T1000 (cell line): ENCODE results near the gene FOXB2.
"Not testable (repeated sequence)": the region's sequence is repeated elsewhere in the genome, so short reads cannot be mapped to it uniquely, and the experiment has no call there.

ENCODE experiments used
- DNase-seq: peaks from one replicate; lab custom pipeline; 2025; ENCODE audit warnings: mixed read lengths; lab: John Stamatoyannopoulos, UW

The FOXB2 gene

DNA sequence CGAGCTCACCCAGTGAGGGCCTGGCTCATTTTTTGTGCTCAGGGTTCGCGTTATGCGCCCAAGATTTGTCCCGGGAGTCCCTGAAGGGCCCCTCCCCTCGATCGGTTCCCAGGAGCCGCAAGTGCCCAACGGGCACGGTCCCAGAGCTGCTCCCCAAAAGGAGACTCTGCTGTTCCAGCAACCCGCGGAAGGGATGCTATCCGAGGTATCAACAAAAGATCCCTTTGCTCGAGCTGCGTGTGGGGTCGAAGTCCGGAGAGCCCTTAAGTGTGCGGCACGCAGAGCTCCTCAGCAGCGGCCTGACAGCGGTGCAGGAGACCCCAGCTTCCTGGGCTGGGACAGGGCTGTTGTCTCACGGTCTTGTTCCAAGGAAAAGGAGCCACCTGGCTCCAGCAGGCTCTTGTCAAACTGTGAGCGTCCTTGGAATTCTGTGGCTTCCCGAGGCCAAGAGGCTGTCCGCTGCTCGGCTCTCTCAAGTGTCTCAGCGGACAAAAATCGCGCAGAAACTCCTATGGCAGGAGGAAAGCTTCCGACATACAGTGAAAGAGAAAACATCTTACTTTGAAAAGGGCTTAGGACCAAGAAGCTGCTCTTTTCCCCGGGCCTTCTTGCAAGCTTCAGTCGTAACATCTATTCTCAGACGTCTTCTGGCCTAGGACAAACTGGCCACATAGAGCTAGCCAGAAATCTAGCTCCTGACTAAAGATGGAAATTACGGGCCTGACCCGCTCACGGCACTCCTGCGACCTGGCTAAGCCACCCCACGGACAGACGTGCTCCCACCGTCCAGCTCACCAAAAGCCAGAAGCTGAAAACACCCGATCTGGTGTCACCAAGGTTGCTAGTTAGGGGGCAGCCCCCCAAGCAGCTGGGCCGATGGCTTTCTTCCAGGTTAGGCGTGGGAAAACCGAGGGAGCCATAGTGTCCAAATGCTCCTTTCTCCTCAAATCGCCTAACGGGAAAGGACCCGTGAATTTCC is 2.6 kb upstream of the FOXB2 start:
- DNase-seq: no peak

DNA sequence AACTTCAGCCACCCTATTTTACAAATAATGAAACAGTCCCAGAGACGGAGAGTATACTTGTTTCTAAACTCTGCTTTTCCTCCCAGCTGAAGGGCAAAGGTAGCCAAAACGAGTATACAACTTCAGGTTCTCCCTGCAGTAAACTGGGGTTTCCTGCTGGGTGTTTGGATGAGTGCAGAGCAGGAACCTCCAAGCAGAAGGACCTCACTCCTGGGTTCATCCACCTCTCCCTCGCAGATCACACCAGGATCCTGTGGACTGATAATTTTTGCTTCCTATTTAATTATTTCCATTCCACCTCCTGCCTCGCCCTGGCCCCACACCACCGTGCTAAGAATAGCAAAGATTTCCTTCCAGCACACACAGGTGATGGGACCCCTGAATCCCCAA is 2.0 kb upstream of the FOXB2 start:
- DNase-seq: no peak

DNA sequence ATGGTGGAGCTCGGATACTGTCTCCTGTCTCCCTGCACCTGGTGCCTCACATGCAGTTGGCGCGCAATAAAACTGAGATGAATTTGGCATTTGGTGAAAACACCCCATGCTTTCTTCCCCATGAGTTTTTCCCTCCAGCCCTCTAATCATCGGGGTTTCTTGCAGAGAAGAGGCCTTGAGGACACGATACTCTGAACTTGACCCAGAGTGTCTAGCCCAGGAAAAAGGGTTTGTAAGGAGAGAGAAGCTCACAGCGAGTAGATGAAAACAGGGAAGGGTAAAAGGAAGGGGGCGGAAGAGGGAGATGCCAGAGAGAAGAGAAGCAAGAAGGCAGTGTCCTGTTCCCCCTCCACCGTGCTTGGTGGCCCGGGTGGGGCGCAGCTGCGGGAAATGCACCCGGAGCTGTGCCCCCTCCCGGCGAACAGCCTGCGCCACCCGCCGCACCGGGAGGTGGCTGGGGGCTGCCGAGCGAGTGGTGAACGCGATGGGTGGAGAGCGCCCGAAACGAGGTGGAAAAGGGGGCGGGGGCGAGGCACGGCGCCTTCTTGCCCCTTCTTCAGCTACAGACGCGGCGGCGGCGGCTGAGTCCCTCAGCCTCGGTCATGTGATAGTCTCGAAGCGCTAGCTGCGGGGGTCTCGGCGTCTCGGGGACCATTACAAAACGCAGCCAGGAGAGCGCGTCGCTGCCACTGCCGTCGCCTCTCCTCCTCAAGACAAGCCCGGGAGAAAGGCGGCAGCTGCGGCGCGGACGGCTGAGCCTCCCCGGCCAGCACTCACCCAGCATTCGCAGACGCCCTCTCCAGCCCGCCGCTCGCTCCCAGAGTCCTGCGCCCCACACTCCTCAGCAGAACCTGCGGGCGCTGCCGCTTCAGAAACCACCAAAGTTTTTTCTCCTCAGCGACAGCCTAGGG is 1.1 kb upstream of the FOXB2 start:
- no peak for DNase-seq

DNA sequence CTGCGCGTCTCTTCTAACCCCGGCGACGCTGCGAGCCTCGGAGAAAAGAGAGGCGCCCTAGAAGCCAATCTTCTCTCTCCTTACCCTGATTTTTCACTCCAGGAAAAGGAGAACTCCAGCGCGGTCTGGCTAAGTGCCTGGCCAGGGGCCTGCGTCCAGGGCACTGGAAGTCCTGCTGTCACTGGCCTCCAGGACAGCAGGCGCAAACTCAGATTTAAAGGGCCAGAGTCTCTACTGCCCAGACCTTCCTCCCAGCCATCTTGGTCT is 553 bp upstream of the FOXB2 start:
- DNase-seq: no peak

DNA sequence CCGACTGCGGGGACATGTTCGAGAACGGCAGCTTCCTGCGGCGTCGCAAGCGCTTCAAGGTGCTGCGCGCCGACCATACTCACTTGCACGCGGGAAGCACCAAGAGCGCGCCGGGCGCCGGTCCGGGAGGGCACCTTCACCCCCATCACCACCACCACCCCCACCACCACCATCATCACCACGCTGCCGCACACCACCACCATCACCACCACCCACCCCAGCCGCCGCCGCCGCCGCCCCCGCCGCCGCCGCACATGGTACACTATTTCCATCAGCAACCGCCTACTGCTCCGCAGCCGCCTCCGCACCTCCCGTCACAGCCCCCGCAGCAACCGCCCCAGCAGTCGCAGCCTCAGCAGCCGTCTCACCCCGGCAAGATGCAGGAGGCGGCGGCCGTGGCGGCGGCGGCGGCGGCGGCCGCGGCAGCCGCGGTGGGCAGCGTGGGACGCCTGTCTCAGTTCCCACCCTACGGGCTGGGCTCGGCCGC is 514 bp downstream of the FOXB2 start:
- DNase-seq: no peak

DNA sequence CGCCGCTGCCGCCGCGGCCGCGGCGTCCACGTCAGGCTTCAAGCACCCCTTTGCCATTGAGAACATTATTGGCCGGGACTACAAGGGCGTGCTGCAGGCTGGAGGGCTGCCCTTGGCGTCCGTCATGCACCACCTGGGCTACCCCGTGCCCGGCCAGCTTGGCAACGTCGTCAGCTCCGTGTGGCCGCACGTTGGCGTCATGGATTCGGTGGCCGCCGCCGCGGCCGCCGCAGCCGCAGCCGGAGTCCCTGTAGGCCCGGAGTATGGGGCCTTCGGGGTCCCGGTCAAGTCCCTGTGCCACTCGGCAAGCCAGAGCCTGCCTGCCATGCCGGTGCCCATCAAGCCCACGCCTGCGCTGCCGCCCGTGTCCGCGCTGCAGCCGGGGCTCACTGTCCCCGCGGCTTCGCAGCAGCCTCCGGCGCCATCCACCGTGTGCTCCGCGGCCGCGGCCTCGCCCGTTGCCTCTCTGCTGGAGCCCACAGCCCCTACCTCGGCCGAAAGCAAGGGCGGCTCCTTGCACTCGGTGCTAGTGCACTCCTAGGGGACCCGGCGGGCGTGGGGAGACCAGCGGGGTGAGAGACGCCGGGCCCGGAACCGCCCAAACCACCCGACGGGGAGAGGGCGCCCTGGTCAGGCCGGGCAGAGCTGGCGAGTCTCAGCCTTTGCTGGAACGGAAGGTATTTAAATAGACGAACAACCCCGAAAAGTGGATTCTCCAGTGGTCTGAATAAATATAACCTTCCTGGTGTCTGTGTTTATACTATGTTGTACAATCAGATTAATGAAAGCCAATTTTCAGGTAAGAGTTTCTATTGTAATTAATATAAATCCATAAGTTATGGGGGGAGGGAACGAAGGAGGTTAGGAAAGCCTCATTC is 1.2 kb downstream of the FOXB2 start:
- DNase-seq: no peak

DNA sequence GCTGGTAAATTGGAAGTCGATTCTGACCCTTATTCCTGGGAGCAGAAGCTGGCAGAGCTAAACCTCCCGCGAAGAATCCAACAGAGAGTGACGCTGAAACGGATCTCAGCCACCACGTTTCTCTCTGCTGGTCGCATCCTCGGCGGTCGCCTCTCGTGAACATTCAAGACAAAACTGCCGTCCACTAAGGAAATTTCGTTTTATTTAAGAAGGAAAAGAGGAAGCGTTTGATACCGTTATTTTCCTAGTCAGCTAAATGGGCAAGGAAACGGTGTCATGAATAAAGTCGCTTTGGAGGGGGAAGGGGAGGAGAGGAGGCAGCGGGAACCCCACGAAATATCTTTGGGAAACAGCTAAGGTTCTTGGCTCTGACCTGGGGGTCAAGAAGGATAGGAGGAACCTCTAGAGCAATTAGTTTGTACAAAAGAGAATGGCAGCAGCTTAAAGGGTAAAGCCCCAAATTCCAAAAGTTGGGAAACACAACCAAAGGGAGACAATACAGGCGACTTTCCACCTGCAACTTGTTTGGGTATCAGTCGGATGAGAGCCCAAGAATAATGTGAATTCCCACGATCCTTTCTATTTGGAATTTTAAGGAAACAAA is 1.9 kb downstream of the FOXB2 start:
- DNase-seq: no peak

DNA sequence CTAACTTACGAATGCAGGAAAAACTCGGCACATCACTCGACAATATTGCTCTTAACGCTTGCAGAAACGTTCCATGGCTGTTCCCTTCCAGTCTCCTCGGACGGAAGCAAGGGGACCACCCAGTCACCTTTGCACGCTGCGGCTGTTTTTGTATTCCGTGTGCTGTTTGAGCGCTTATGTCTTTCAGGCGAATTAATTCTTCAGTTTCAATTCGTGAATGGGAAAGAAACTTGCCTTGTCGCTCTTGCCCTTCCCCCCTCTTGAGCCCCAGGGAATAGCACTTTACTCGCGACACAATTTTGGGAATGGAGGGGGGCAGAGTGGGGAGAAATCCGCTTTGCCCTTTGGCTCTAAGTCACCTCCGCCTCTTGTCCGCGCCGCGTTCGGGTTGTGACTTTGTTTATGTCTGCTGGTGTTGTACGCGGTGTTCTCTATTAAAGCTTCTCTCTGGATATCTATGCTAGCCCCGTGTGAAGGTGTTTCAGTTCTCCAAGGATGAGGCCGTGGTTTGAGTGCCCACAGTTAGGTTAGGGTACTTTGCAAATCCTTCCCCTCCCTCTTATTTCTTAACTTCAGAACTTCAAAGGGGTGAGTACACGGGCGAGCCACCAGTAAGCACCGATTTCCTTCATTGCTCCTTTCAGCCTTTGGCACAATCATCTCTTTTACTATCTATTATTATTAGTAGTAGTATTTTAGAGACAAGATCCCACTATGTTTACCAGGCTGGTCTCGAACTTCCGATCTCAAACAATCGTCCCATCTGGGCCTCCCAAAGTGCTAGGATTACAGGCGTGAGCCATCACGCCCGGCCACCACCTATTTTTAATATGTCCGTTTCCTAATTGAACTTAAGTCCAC is 2.7 kb downstream of the FOXB2 start:
- no peak for DNase-seq

DNA sequence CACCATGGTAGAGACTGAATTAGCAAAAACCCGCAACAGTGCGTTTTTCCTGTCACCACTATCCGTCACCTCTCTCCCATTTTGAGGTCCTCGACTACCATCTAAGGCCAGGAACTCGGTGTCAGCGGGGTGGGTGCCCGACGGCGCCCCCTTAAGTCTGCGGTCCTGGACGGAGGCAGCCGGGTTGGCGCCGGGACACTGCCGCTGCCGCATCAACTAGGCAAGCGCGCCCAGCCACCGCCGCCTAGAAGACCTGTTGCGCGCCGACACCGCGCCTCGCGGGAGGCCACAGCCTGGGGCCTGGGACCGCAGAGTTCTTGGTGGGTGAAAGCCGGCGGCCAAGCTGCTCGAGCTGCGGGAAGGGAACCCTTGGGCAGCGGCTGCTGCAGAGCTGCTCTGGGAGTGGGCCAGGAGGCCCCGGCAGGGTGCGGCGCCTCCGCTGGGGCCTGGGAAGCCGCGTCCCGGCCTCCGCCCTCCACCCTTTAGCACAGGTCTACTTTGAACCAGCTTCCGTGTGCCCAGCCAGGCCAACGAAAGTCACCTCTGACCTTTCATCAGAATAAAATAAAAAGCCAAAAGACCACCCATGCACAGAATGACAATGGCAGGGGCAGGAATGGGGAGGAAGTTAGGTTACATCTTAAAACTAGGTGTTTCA is 3.5 kb downstream of the FOXB2 start:
- DNase-seq: no peak

DNA sequence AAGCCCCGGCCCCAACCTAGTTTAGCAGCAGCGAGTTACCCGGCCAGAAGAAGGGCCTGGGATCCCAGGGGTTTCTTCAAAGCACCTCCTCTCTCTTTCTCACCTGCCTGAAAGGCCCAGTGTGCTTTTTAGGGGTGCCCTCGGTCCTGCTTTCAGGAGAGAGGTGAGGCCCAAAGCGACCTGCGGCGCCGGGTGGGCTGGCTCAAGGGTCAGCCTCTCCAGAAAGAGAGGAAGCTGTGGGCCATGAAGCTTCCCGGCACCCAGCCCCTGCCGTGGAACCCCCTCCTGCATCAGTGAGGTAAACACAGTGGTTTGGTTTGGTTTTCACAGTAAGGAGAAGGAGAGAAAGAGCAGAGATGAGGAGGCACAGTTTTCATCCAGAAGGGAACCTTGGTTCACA is 4.3 kb downstream of the FOXB2 start:
- no peak for DNase-seq

DNA sequence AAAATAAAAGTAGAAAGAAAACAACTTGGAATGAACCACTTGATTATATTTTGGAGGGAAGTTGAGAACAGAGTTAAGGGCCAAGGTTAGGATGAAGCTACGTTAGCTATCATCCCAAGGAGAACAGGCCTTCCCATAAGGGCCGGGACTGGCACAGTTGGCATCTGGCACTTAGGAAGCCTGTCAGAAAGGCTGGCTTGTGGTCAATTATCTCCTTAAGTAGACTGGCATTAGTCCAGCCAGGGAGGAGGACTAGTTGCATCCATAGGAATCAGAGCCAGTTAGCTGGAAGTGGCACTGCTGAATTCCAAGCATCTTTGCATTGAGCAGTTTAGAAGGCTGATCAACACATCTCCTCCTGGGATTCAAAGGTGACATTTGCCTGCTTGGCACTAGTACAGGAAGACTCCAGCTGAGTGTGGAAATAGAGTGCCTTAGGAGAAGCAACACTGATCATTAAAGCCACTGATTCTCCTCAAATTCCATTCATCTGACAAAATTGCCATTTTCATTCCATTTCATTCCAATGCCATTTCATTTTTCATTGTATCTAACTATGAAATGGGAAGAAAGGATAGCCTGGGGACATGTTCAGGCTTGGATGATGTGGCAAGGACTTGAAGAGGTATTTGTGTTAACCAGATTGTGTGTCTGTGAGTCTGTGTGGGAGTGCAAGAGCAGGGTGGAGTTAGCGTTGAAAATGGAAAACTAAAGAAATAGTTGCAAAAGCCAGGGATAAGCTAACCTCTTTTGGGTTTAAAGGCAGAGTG is 5.5 kb downstream of the FOXB2 start:
- DNase-seq: no peak

DNA sequence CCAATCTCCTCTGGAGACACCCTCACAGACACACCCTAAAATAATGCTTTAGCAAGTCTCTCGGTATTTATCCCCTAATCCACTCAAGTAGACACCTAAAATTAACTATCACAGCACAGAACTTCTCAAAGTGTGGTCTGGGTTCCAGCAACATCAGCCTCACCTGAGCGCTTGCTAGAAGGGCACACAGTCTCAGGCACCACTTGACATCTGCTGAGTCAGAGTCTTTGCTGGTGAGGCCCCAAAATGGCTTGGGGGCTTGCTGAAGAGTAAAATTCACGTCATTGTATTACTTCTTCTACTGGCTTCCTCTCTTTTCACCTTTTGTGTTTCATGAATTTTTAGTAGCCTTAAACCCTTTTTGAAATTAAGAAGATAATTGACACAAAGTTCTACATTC is 9.0 kb downstream of the FOXB2 start:
- DNase-seq: no peak

DNA sequence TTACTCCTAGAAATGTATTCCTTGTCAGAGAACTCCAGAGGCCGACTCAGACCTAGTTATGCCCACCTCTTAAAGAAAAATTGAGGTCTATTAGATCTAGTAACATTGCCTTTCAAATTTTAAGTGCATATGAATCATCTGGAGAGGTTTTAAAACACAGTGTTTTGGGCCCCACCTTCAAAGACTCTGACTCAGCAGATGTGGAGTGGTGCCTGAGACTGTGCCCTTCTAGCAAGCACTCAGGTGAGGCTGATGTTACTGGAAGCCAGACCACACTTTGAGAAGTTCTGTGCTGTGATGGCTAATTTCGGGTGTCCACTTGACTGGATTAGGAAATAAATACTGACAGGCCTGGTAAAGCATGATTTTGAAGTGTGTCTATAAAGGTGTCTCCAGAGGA is 10.6 kb downstream of the FOXB2 start:
- no peak for DNase-seq

DNA sequence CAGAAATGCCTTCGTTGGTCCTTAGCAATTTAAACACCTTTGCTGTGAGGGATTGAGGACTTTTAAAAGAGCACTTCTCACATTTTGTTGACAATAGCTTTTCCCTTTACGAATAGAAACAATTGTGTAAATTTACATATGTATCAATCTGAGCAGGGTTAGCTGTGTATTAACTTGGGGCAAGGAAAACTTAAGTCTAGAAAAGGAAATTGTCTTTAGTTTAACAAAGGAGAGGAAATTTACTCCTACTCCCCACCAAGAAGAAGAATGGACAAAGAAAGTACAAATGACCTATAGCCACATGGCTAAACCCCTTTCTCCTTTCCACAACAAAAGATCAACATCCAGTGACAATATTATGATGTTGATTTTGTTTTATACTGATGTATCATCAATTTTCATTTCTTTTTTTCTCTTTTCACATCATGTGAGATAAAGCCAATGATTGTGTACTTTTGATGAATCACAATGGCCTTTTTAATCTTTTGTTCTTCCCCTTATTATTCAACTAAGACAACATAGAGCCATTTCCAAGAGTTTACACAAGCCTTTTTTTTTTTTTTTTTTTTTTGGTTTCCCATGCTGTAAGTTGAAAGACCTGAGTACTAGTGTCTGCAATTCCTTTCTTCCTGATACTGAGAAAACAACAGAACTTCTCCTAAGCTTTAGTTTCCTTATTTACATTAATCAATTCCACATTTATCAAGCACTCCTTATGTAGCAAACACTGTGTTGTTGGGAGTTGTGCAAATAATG is 19.0 kb downstream of the FOXB2 start:
- DNase-seq: no peak

DNA sequence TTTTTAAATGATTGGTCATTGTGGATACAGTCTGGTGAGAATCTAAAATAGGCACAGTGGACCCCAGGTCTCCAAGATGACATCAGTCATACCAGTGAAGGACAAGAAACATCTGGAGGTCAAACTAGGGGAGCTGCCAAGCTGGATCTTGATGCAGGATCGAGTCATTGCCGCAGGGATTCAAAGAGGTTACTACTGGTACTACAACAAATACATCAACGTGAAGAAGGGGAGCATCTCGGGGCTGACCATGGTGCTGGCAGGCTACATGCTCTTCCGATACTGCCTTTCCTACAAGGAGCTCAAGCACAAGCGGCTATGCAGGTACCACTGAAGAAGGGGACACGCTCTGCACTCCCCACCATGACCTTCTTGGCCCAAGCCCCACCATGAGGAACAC is 20.9 kb downstream of the FOXB2 start:
- DNase-seq: no peak

DNA sequence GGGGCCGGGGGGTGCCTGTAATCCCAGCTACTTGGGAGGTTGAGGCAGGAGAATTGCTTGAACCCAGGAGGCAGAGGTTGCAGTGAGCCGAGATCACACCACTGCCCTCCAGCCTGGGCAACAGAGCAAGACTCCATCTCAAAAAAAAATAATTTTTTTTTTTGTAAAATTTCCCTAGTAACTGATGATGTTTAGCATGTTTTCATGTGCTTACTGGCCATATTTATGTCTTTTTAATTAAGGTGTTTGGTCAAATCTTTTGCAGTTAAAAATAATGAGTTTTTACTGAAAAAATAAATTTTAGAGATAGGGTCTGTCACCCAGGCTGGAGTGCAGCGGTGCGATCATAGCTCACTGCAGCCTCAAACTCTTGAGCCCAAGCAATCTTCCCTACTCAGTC is 24.3 kb downstream of the FOXB2 start:
- DNase-seq: not testable (repeated sequence)

DNA sequence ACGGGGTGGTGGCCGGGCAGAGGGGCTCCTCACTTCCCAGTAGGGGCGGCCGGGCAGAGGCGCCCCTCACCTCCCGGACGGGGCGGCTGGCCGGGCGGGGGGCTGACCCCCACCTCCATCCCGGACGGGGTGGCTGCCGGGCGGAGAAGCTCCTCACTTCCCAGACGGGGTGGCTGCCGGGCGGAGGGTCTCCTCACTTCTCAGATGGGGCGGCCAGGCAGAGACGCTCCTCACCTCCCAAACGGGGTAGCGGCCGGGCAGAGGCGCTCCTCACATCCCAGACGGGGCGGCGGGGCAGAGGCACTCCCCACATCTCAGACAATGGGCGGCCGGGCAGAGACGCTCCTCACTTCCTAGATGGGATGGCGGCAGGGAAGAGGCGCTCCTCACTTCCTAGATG is 41.2 kb downstream of the FOXB2 start:
- not testable (repeated sequence) for DNase-seq

DNA sequence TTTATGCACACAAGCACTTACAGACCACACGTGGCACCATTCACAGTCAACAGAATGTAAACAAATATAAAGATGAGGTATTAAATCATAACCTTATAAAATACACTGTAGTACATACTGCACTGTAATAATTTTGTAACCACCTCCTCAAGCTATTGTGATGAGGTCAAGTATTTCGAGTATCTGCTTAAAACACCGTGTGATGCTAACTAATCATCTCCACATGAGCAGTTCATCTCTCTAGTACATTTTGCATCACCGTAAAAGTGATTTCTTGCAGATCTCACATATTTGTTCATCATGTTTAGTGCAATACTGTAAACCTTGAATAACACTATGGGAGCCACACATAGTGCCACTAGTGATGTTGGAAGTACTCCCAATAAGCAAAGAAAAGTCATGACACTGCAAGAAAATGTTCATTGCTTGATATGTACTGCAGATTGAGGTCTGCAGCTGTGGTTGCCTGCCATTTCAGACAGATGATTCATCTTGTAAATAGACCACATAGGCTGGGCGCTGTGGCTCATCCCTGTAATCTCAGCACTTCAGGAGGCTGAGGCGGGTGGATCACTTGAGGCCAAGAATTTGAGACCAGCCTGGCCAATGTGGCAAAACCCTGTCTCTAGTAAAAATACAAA is 44.3 kb downstream of the FOXB2 start:
- peak; percentile 64 for DNase-seq
